GM23338 (cell line): ENCODE measurements around the gene RBM14. TPM values are rescaled to one million over a fixed set of nuclear protein-coding genes. Genes with fewer than 3 reads are reported as not detected.

ENCODE experiments used
- ATAC-seq: fragments of 200-7000 bp; cut with Tn5 transposase; 3 replicates; pipeline ENCODE4 v1.9.1; 2020
- DNase-seq: peaks from one replicate; pipeline ENCODE4 v3.0.0-alpha.2; 2015; ENCODE audit warnings: low spot score
- H2AFZ ChIP-seq: fragments of 200-600 bp; sonication (generic); 2 replicates; pipeline ENCODE4 v1.8.0; 2016; ENCODE audit warnings: antibody characterized with exemption, mild to moderate bottlenecking, moderate library complexity
- H3F3A ChIP-seq: fragments of 200-600 bp; sonication (generic); replicated peaks from 2 replicates; pipeline ENCODE4 v1.8.0; 2017; ENCODE audit warnings: antibody characterized with exemption, mixed run types, low read depth
- H3K27ac ChIP-seq: fragments of 200-600 bp; sonication (generic); 2 replicates; pipeline ENCODE4 v1.6.1; 2016; ENCODE audit warnings: low read depth
- H3K27me3 ChIP-seq: fragments of 200-600 bp; sonication (generic); 2 replicates; pipeline ENCODE4 v1.8.0; 2016; ENCODE audit warnings: mild to moderate bottlenecking, mixed run types, moderate library complexity; ENCODE audit not compliant: insufficient read depth
- H3K36me3 ChIP-seq: fragments of 200-600 bp; sonication (generic); 2 replicates; pipeline ENCODE4 v1.8.0; 2016; ENCODE audit warnings: mild to moderate bottlenecking; ENCODE audit not compliant: insufficient read depth
- H3K4me1 ChIP-seq: fragments of 200-600 bp; sonication (generic); 2 replicates; pipeline ENCODE4 v1.8.0; 2016; ENCODE audit warnings: mild to moderate bottlenecking, moderate library complexity; ENCODE audit not compliant: insufficient read depth
- H3K4me2 ChIP-seq: fragments of 200-600 bp; sonication (generic); 2 replicates; pipeline ENCODE4 v1.7.1; 2017; ENCODE audit warnings: mixed run types
- H3K4me3 ChIP-seq: fragments of 200-600 bp; sonication (generic); 2 replicates; pipeline ENCODE4 v1.6.1; 2016; ENCODE audit warnings: mixed run types
- H3K79me2 ChIP-seq: fragments of 200-600 bp; sonication (generic); replicated peaks from 2 replicates; pipeline ENCODE4 v1.8.0; 2017; ENCODE audit warnings: mild to moderate bottlenecking; ENCODE audit not compliant: insufficient read depth
- H3K9me2 ChIP-seq: fragments of 200-600 bp; sonication (generic); 2 replicates; pipeline ENCODE4 v1.8.0; 2017; ENCODE audit not compliant: insufficient read depth
- H4K20me1 ChIP-seq: fragments of 200-600 bp; sonication (generic); replicated peaks from 2 replicates; pipeline ENCODE4 v1.8.0; 2017; ENCODE audit warnings: mild to moderate bottlenecking; ENCODE audit not compliant: insufficient read depth
- H3K27ac Mint-ChIP-seq: 2 replicates; pipeline ENCODE4 v1.8.0; 2020; ENCODE audit warnings: inconsistent platforms, mild to moderate bottlenecking, moderate library complexity, mixed read lengths
- H3K27me3 Mint-ChIP-seq: 3 replicates; pipeline ENCODE4 v1.8.0; 2022; ENCODE audit warnings: low read depth, mild to moderate bottlenecking, moderate library complexity, mixed read lengths, inconsistent platforms; ENCODE audit not compliant: insufficient read depth, poor library complexity
- H3K36me3 Mint-ChIP-seq: 3 replicates; pipeline ENCODE4 v1.8.0; 2021; ENCODE audit warnings: low read depth, mild to moderate bottlenecking, inconsistent platforms, moderate library complexity, mixed read lengths
- H3K4me1 Mint-ChIP-seq: 3 replicates; pipeline ENCODE4 v1.8.0; 2020; ENCODE audit warnings: mild to moderate bottlenecking, inconsistent platforms, mixed read lengths
- H3K4me3 Mint-ChIP-seq: 3 replicates; pipeline ENCODE4 v1.8.0; 2021; ENCODE audit warnings: moderate library complexity, mild to moderate bottlenecking, inconsistent platforms, mixed read lengths
- H3K9me3 Mint-ChIP-seq: 3 replicates; pipeline ENCODE4 v1.8.0; 2020; ENCODE audit warnings: moderate library complexity, mild to moderate bottlenecking, inconsistent platforms, mixed read lengths
- CREB1 ChIP-seq: fragments of 250-450 bp; sonication (Bioruptor Pico); IDR thresholded peaks from 2 replicates; pipeline ENCODE4 v1.5.0; 2020; ENCODE audit warnings: low read depth, mild to moderate bottlenecking, moderate library complexity
- ETS1 ChIP-seq: IDR thresholded peaks from 2 replicates; pipeline ENCODE4 v1.6.1; 2016; ENCODE audit warnings: antibody characterized with exemption
- EZH2 ChIP-seq: fragments of 200-600 bp; sonication (generic); IDR thresholded peaks from one replicate; pipeline ENCODE4 v1.8.0; 2017; ENCODE audit warnings: antibody characterized with exemption, mild to moderate bottlenecking, low read depth; ENCODE audit not compliant: unreplicated experiment
- EZH2phosphoT487 ChIP-seq: fragments of 200-600 bp; sonication (generic); IDR thresholded peaks from one replicate; pipeline ENCODE4 v1.8.1; 2018; ENCODE audit warnings: antibody characterized with exemption; ENCODE audit not compliant: unreplicated experiment
- JUNB ChIP-seq: IDR thresholded peaks from one replicate; pipeline ENCODE4 v1.6.1; 2016; ENCODE audit warnings: antibody characterized with exemption; ENCODE audit not compliant: unreplicated experiment
- NANOG ChIP-seq: IDR thresholded peaks from 2 replicates; pipeline ENCODE4 v1.6.1; 2016; ENCODE audit warnings: antibody characterized with exemption, borderline replicate concordance
- POLR2AphosphoS5 ChIP-seq: IDR thresholded peaks from 2 replicates; pipeline ENCODE4 v1.6.1; 2016; ENCODE audit warnings: antibody characterized with exemption, low read depth
- STAT1 ChIP-seq: IDR thresholded peaks from one replicate; pipeline ENCODE4 v1.6.1; 2016; ENCODE audit warnings: antibody characterized with exemption; ENCODE audit not compliant: unreplicated experiment
- ZNF114 ChIP-seq: fragments of 250-450 bp; sonication (Bioruptor Pico); IDR thresholded peaks from 2 replicates; pipeline ENCODE4 v1.5.0; 2020; ENCODE audit warnings: mild to moderate bottlenecking, moderate library complexity
- polyA plus RNA-seq: library from polyadenylated mRNA; unstranded; fragments of >200 nt; fragmentation: Nextera tagmentation; extraction: Ambion mirVana; gene quantifications from 2 replicates; pipeline ENCODE4 v1.2.1, GENCODE V29; 2016
- total RNA-seq: library from RNA; depleted of rRNA; stranded (reverse); fragments of >200 nt; shearing (Covaris generic); gene quantifications from 2 replicates; pipeline ENCODE4 v1.2.3, GENCODE V29; 2014
- TF ChIP-seq, protein P1 (sequence below): IDR thresholded peaks from one replicate; pipeline ENCODE4 v1.6.1; 2018; ENCODE audit warnings: antibody characterized with exemption; ENCODE audit not compliant: unreplicated experiment
- TF ChIP-seq, protein P2 (sequence below), 2 experiments: fragments of 200-600 bp in 1 of 2; sonication (generic) in 1 of 2; conservative IDR thresholded peaks; 2 replicates each; pipeline versions ENCODE4 v1.5.1 to v1.6.1; 2016 to 2017; ENCODE audit warnings: antibody characterized with exemption in 2 of 2, low read depth in 2 of 2, mild to moderate bottlenecking in 2 of 2, moderate library complexity in 1 of 2

The RBM14 gene
- total and polyA plus RNA-seq, 2 experiments from 2014 or later, result 45.4 to 83.5 TPM

DNA sequence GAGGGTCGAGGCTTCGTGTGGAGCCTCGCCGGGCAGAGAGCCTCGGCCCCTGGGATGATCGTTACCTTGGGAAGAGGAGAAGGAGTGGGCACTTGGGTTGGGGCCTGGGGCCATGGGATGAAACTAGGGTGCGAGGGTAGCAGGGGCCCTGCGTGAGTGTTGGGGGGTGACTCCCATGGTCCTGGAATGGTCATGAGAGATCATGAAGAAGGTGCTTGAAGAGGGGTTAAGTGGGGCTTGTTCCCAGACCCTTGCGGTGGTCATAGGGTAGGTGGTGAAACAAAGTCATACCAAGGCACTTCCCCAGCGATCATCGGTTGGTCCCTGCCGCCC is 23.2 kb upstream of the RBM14 start:
- H3K9me3 Mint-ChIP-seq, result peaks cover 31% of the 10 kb centered on the region
- DNase-seq (peak; percentile 8), ATAC-seq (peak; percentile 7)
- H3K36me3 Mint-ChIP-seq, result peaks cover 15% of the 10 kb centered on the region; the same call in 2 of the 3 replicates
- Histone ChIP-seq H2AFZ (peak overlapping the region; percentile 97), H3K9me2 (no peaks in the 10 kb centered on the region), H3K4me2 (peak overlapping the region; percentile 84), H3K27ac (peak overlapping the region; percentile 71; the same call in 1 of the 2 replicates), H3K4me1 (peaks cover 10% of the 10 kb centered on the region; the same call in 1 of the 2 replicates), H3F3A (0 out of 2 replicates have a peak, but pooled peaks cover 10% of the 10 kb centered on the region), H3K27me3 (0 out of 2 replicates have a peak, but pooled peaks cover 7% of the 10 kb centered on the region), H3K4me3 (peak overlapping the region; percentile 67), H3K79me2 (no peaks in the 10 kb centered on the region; the same call in 1 of the 2 replicates), H4K20me1 (no peaks in the 10 kb centered on the region), H3K36me3 (no peaks in the 10 kb centered on the region; the same call in 1 of the 2 replicates)
- H3K4me3 Mint-ChIP-seq, result peak overlapping the region; percentile 97
- peaks cover 12% of the 10 kb centered on the region for H3K4me1 Mint-ChIP-seq
- H3K27me3 Mint-ChIP-seq, result peaks cover 20% of the 10 kb centered on the region
- peak overlapping the region; percentile 97 for H3K27ac Mint-ChIP-seq
- TF ChIP-seq POLR2AphosphoS5, result no peak
- no peak for TF ChIP-seq ZNF114 (CRISPR knock-in tag)
- no peak for TF ChIP-seq JUNB
- no peak for TF ChIP-seq EZH2phosphoT487

DNA sequence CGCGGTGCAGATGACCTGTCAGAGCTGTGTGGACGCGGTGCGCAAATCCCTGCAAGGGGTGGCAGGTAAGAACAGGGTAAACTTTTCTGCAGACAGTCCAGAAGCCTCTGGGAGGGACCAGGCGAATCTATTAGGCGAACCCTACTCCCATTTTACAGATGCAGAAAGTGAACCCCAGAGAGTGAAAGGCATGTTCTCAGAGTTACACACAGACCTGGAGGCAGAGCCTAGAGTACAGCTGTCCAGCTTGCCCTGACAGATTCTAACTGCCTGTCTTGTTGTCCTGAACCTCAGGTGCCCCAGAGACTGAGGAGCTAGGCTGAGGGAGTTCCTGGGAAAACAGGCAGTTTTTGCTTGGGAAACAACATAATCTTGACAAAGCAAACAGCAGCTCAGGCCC is 22.8 kb upstream of the RBM14 start:
- Histone ChIP-seq H3K27ac (no peak overlapping the region), H4K20me1 (no peaks in the 10 kb centered on the region), H3K9me2 (no peaks in the 10 kb centered on the region), H3K4me2 (peak overlapping the region; percentile 84), H3K4me1 (peaks cover 10% of the 10 kb centered on the region; the same call in 1 of the 2 replicates), H3F3A (0 out of 2 replicates have a peak, but pooled peaks cover 10% of the 10 kb centered on the region), H3K4me3 (peak overlapping the region; percentile 67), H3K79me2 (no peaks in the 10 kb centered on the region; the same call in 1 of the 2 replicates), H2AFZ (no peak overlapping the region; the same call in 1 of the 2 replicates), H3K36me3 (no peaks in the 10 kb centered on the region; the same call in 1 of the 2 replicates), H3K27me3 (0 out of 2 replicates have a peak, but pooled peaks cover 7% of the 10 kb centered on the region)
- peaks cover 15% of the 10 kb centered on the region; the same call in 2 of the 3 replicates for H3K36me3 Mint-ChIP-seq
- H3K27ac Mint-ChIP-seq, result no peak overlapping the region
- ATAC-seq (no peak), DNase-seq (no peak)
- peaks cover 12% of the 10 kb centered on the region for H3K4me1 Mint-ChIP-seq
- H3K4me3 Mint-ChIP-seq, result peak overlapping the region; percentile 97
- TF ChIP-seq EZH2phosphoT487, result no peak
- no peak for TF ChIP-seq CREB1 (CRISPR knock-in tag)
- TF ChIP-seq EZH2, result no peak
- peaks cover 20% of the 10 kb centered on the region for H3K27me3 Mint-ChIP-seq
- H3K9me3 Mint-ChIP-seq, result peaks cover 31% of the 10 kb centered on the region

- H3K27ac Mint-ChIP-seq, result no peak overlapping the region
- no peak overlapping the region for H3K4me2 ChIP-seq
- ATAC-seq (no peak), DNase-seq (no peak)
- no peaks in the 10 kb centered on the region for H4K20me1 ChIP-seq
- no peaks in the 10 kb centered on the region; the same call in 1 of the 2 replicates for H3K36me3 ChIP-seq
- H3K4me1 ChIP-seq, result peaks cover 10% of the 10 kb centered on the region; the same call in 1 of the 2 replicates
- H3K27ac ChIP-seq, result no peak overlapping the region
- no peak overlapping the region for H3K4me3 Mint-ChIP-seq
- no peaks in the 10 kb centered on the region for H3K9me2 ChIP-seq
- H3K4me1 Mint-ChIP-seq, result peaks cover 12% of the 10 kb centered on the region
- H3K4me3 ChIP-seq, result no peak overlapping the region
- H3K9me3 Mint-ChIP-seq, result peaks cover 23% of the 10 kb centered on the region
- 0 out of 2 replicates have a peak, but pooled peaks cover 7% of the 10 kb centered on the region for H3K27me3 ChIP-seq
- no peaks in the 10 kb centered on the region; the same call in 1 of the 2 replicates for H3K79me2 ChIP-seq
- H3F3A ChIP-seq, result 0 out of 2 replicates have a peak, but pooled peaks cover 10% of the 10 kb centered on the region
- H3K36me3 Mint-ChIP-seq, result peaks cover 12% of the 10 kb centered on the region; the same call in 2 of the 3 replicates
- H2AFZ ChIP-seq, result no peak overlapping the region
- H3K27me3 Mint-ChIP-seq, result peaks cover 20% of the 10 kb centered on the region
- TF ChIP-seq EZH2phosphoT487 (no peak), ZNF114 (CRISPR knock-in tag) (no peak), EZH2 (no peak), ETS1 (no peak), CREB1 (CRISPR knock-in tag) (no peak), STAT1 (no peak), NANOG (no peak), POLR2AphosphoS5 (no peak)
- TF ChIP-seq, protein P1, sequence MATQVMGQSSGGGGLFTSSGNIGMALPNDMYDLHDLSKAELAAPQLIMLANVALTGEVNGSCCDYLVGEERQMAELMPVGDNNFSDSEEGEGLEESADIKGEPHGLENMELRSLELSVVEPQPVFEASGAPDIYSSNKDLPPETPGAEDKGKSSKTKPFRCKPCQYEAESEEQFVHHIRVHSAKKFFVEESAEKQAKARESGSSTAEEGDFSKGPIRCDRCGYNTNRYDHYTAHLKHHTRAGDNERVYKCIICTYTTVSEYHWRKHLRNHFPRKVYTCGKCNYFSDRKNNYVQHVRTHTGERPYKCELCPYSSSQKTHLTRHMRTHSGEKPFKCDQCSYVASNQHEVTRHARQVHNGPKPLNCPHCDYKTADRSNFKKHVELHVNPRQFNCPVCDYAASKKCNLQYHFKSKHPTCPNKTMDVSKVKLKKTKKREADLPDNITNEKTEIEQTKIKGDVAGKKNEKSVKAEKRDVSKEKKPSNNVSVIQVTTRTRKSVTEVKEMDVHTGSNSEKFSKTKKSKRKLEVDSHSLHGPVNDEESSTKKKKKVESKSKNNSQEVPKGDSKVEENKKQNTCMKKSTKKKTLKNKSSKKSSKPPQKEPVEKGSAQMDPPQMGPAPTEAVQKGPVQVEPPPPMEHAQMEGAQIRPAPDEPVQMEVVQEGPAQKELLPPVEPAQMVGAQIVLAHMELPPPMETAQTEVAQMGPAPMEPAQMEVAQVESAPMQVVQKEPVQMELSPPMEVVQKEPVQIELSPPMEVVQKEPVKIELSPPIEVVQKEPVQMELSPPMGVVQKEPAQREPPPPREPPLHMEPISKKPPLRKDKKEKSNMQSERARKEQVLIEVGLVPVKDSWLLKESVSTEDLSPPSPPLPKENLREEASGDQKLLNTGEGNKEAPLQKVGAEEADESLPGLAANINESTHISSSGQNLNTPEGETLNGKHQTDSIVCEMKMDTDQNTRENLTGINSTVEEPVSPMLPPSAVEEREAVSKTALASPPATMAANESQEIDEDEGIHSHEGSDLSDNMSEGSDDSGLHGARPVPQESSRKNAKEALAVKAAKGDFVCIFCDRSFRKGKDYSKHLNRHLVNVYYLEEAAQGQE, result no peak
- TF ChIP-seq, protein P2, sequence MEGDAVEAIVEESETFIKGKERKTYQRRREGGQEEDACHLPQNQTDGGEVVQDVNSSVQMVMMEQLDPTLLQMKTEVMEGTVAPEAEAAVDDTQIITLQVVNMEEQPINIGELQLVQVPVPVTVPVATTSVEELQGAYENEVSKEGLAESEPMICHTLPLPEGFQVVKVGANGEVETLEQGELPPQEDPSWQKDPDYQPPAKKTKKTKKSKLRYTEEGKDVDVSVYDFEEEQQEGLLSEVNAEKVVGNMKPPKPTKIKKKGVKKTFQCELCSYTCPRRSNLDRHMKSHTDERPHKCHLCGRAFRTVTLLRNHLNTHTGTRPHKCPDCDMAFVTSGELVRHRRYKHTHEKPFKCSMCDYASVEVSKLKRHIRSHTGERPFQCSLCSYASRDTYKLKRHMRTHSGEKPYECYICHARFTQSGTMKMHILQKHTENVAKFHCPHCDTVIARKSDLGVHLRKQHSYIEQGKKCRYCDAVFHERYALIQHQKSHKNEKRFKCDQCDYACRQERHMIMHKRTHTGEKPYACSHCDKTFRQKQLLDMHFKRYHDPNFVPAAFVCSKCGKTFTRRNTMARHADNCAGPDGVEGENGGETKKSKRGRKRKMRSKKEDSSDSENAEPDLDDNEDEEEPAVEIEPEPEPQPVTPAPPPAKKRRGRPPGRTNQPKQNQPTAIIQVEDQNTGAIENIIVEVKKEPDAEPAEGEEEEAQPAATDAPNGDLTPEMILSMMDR (conservative IDR thresholded peaks at IDR 0.05; ENCODE audit: low read depth in 2 of 2), result no peak
Measured at GRCh38 chr11:66595245-66595904, 21.1 kb upstream of the RBM14 start.
